GM12891 (cell line): Measurements from ENCODE around the gene GATA5.

Source experiments
- POLR2A ChIP-seq: IDR thresholded peaks from 2 replicates; pipeline ENCODE4 v1.6.1; 2011; ENCODE audit warnings: low read depth, low read length, control low read depth
- TAF1 ChIP-seq: IDR thresholded peaks from 2 replicates; pipeline ENCODE4 v1.6.1; 2011; ENCODE audit warnings: low read depth, low read length, control low read depth

- no peak for TF ChIP-seq POLR2A
- no peak for TF ChIP-seq TAF1
Measured at GRCh38 chr20:62457831-62458230, 18.0 kb downstream of the GATA5 start.
